HEK293 (cell line): ENCODE data around the gene SCARB2.

Source experiments
- CTCF ChIA-PET: fragments of 350-600 bp; formaldehyde crosslinking; extraction: SDS; loops from one replicate; lab custom pipeline; 2021; ENCODE audit warnings: antibody characterized with exemption; lab: Yijun Ruan, JAX
- POLR2A ChIA-PET: fragments of 300-600 bp; formaldehyde crosslinking; extraction: SDS; loops from one replicate; lab custom pipeline; 2020; ENCODE audit warnings: antibody characterized with exemption, inconsistent platforms; lab: Yijun Ruan, JAX
- H3K27ac ChIP-seq: fragments of 200-500 bp; sonication (Bioruptor generic); 2 replicates; pipeline ENCODE4 v1.5.1; 2014; ENCODE audit warnings: low read depth, low read length, control low read depth, inconsistent platforms; ENCODE audit errors: extremely low read depth
- H3K36me3 ChIP-seq, 2 experiments: fragments of 200-500 bp in 1 of 2; sonication (Bioruptor generic) in 1 of 2; 1 replicate in 1 of 2; 2 replicates in 1 of 2; pipeline ENCODE4 v1.5.1; 2014 to 2017; ENCODE audit warnings: inconsistent platforms in 2 of 2, low read length in 2 of 2; ENCODE audit not compliant: control insufficient read depth in 2 of 2, insufficient read depth in 1 of 2
- H3K4me1 ChIP-seq: fragments of 200-500 bp; sonication (Bioruptor generic); 2 replicates; pipeline ENCODE4 v1.5.1; 2014; ENCODE audit warnings: mild to moderate bottlenecking, low read length, inconsistent platforms; ENCODE audit not compliant: control insufficient read depth, insufficient read depth
- H3K4me3 ChIP-seq: 2 replicates; pipeline ENCODE4 v1.5.1; 2011; ENCODE audit warnings: low read depth, mild to moderate bottlenecking, control low read depth, low read length, moderate library complexity
- H3K9me3 ChIP-seq: fragments of 200-500 bp; sonication (Bioruptor generic); 2 replicates; pipeline ENCODE4 v1.5.1; 2014; ENCODE audit warnings: low read depth, low read length, inconsistent platforms; ENCODE audit not compliant: control insufficient read depth, insufficient read depth
- EGR2 ChIP-seq: fragments of 450-650 bp; formaldehyde crosslinking; IDR thresholded peaks from 2 replicates; pipeline ENCODE4 v1.5.1; 2016; ENCODE audit warnings: low read depth, missing biosample characterization, missing genetic modification characterization
- GFI1B ChIP-seq: fragments of 450-650 bp; formaldehyde crosslinking; IDR thresholded peaks from 2 replicates; pipeline ENCODE4 v1.5.1; 2016; ENCODE audit warnings: missing biosample characterization, missing genetic modification characterization
- HIC1 ChIP-seq: fragments of 450-650 bp; formaldehyde crosslinking; IDR thresholded peaks from 2 replicates; pipeline ENCODE4 v1.5.1; 2016; ENCODE audit warnings: missing biosample characterization, missing genetic modification characterization
- KLF10 ChIP-seq: fragments of 450-650 bp; IDR thresholded peaks from 2 replicates; pipeline ENCODE4 v1.5.1; 2018; ENCODE audit warnings: missing biosample characterization, mild to moderate bottlenecking, missing genetic modification characterization
- KLF17 ChIP-seq: fragments of 450-650 bp; formaldehyde crosslinking; IDR thresholded peaks from 2 replicates; pipeline ENCODE4 v1.5.1; 2016; ENCODE audit warnings: missing biosample characterization, missing genetic modification characterization
- KLF9 ChIP-seq: fragments of 450-650 bp; formaldehyde crosslinking; IDR thresholded peaks from 2 replicates; pipeline ENCODE4 v1.5.1; 2016; ENCODE audit warnings: missing biosample characterization, missing genetic modification characterization, low read depth
- PRDM1 ChIP-seq: fragments of 450-650 bp; formaldehyde crosslinking; IDR thresholded peaks from 2 replicates; pipeline ENCODE4; 2016; ENCODE audit warnings: missing biosample characterization, missing genetic modification characterization
- REPIN1 ChIP-seq: fragments of 450-650 bp; formaldehyde crosslinking; IDR thresholded peaks from 2 replicates; pipeline ENCODE4 v1.5.1; 2017; ENCODE audit warnings: missing biosample characterization, missing genetic modification characterization, low read depth
- SP7 ChIP-seq: fragments of 450-650 bp; formaldehyde crosslinking; IDR thresholded peaks from 2 replicates; pipeline ENCODE4 v1.5.1; 2016; ENCODE audit warnings: missing biosample characterization, missing genetic modification characterization
- ZBTB10 ChIP-seq: fragments of 450-650 bp; formaldehyde crosslinking; IDR thresholded peaks from 2 replicates; pipeline ENCODE4 v1.5.1; 2016; ENCODE audit warnings: missing biosample characterization, missing genetic modification characterization
- ZBTB26 ChIP-seq: fragments of 450-650 bp; formaldehyde crosslinking; optimal IDR thresholded peaks from 2 replicates; pipeline ENCODE3; 2016; ENCODE audit warnings: missing biosample characterization, mild to moderate bottlenecking, missing genetic modification characterization
- ZBTB44 ChIP-seq: fragments of 450-650 bp; IDR thresholded peaks from 2 replicates; pipeline ENCODE4 v1.5.1; 2018; ENCODE audit warnings: missing biosample characterization, mild to moderate bottlenecking, missing genetic modification characterization
- ZFP3 ChIP-seq: fragments of 450-650 bp; formaldehyde crosslinking; IDR thresholded peaks from 2 replicates; pipeline ENCODE4 v1.5.1; 2016; ENCODE audit warnings: low read depth, missing biosample characterization, missing genetic modification characterization
- ZNF174 ChIP-seq: fragments of 450-650 bp; formaldehyde crosslinking; IDR thresholded peaks from 2 replicates; pipeline ENCODE4 v1.5.0; 2017; ENCODE audit warnings: missing biosample characterization, mild to moderate bottlenecking, missing genetic modification characterization
- ZNF175 ChIP-seq: fragments of 450-650 bp; formaldehyde crosslinking; IDR thresholded peaks from 2 replicates; pipeline ENCODE4 v1.5.1; 2016; ENCODE audit warnings: missing biosample characterization, missing genetic modification characterization
- ZNF211 ChIP-seq: fragments of 450-650 bp; formaldehyde crosslinking; IDR thresholded peaks from 2 replicates; pipeline ENCODE4 v1.5.1; 2016; ENCODE audit warnings: low read depth, missing biosample characterization, missing genetic modification characterization
- ZNF24 ChIP-seq: fragments of 450-650 bp; formaldehyde crosslinking; IDR thresholded peaks from 2 replicates; pipeline ENCODE4 v1.5.1; 2016; ENCODE audit warnings: missing biosample characterization, missing genetic modification characterization
- ZNF473 ChIP-seq: fragments of 450-650 bp; formaldehyde crosslinking; IDR thresholded peaks from 2 replicates; pipeline ENCODE4 v1.5.1; 2017; ENCODE audit warnings: missing biosample characterization, missing genetic modification characterization
- ZNF510 ChIP-seq: fragments of 450-650 bp; formaldehyde crosslinking; IDR thresholded peaks from 2 replicates; pipeline ENCODE4 v1.5.1; 2018; ENCODE audit warnings: mild to moderate bottlenecking, missing genetic modification characterization, missing biosample characterization; ENCODE audit not compliant: insufficient replicate concordance
- ZNF521 ChIP-seq: fragments of 450-650 bp; formaldehyde crosslinking; IDR thresholded peaks from 2 replicates; pipeline ENCODE4 v1.5.1; 2017; ENCODE audit warnings: missing biosample characterization, mild to moderate bottlenecking, missing genetic modification characterization
- ZNF561 ChIP-seq: fragments of 450-650 bp; IDR thresholded peaks from 2 replicates; pipeline ENCODE4 v1.5.1; 2018; ENCODE audit warnings: missing biosample characterization, missing genetic modification characterization, borderline replicate concordance
- ZNF585B ChIP-seq: fragments of 450-650 bp; formaldehyde crosslinking; IDR thresholded peaks from 2 replicates; pipeline ENCODE4 v1.5.1; 2016; ENCODE audit warnings: missing biosample characterization, missing genetic modification characterization
- ZNF747 ChIP-seq: fragments of 450-650 bp; formaldehyde crosslinking; IDR thresholded peaks from 2 replicates; pipeline ENCODE4 v1.5.1; 2016; ENCODE audit warnings: missing biosample characterization, missing genetic modification characterization
- ZNF768 ChIP-seq: fragments of 450-650 bp; formaldehyde crosslinking; IDR thresholded peaks from 2 replicates; pipeline ENCODE4 v1.5.1; 2018; ENCODE audit warnings: missing biosample characterization, mild to moderate bottlenecking, missing genetic modification characterization
- ZNF785 ChIP-seq: fragments of 450-650 bp; formaldehyde crosslinking; IDR thresholded peaks from 2 replicates; pipeline ENCODE4 v1.5.1; 2016; ENCODE audit warnings: missing biosample characterization, missing genetic modification characterization

SCARB2 gene

GRCh38 chr4:76213415-76214176 is at the start of gene SCARB2:
Gene SCARB2, minus strand, starts transcription at chr4:76213824. Its CDS starts 281 bp downstream, at chr4:76213543.
- ChIA-PET POLR2A (interaction anchor here (0.7 kb wide), 1 partner anchor 39 kb away, joined by 3 read pairs; no protein-coding TSS in a partner anchor), CTCF (no interaction called here)
- Histone ChIP-seq H3K9me3 (no peaks in the 10 kb centered on the region), H3K4me1 (no peaks in the 10 kb centered on the region), H3K27ac (peak within 1 kb of the TSS; percentile 86), H3K36me3 (no peaks in the 10 kb centered on the region), H3K4me3 (peak within 1 kb of the TSS; percentile 68)
- TF ChIP-seq ZBTB10 (tag by site-specific recombination) (no peak), REPIN1 (tag by site-specific recombination) (no peak), ZNF585B (no peak), ZNF561 (tag by site-specific recombination) (peak; percentile 62; the same call in 1 of the 2 replicates), ZNF174 (no peak), ZBTB44 (tag by site-specific recombination) (peak; percentile 50; the same call in 1 of the 2 replicates), ZBTB26 (tag by site-specific recombination) (peak; percentile 68), ZNF785 (tag by site-specific recombination) (no peak), ZNF521 (no peak), EGR2 (tag by site-specific recombination) (no peak), ZNF24 (no peak), SP7 (0 out of 2 replicates have a peak, but pooled peaks have one; percentile 24), ZNF211 (tag by site-specific recombination) (no peak), ZNF768 (tag by site-specific recombination) (peak; percentile 7; the same call in 1 of the 2 replicates), ZNF473 (tag by site-specific recombination) (no peak), KLF9 (peak; percentile 76), KLF10 (tag by site-specific recombination) (peak; percentile 69; the same call in 1 of the 2 replicates), ZNF747 (no peak), KLF17 (tag by site-specific recombination) (no peak), GFI1B (tag by site-specific recombination) (no peak), ZNF175 (tag by site-specific recombination) (no peak), HIC1 (tag by site-specific recombination) (no peak), PRDM1 (tag by site-specific recombination) (no peak), ZNF510 (tag by site-specific recombination) (no peak), ZFP3 (tag by site-specific recombination) (no peak)
